Loucy (cell line): ENCODE data around the gene TBC1D8.

Source experiments
- H2AFZ ChIP-seq: fragments of 200-600 bp; sonication (generic); 2 replicates; pipeline ENCODE4 v1.6.0; 2016; ENCODE audit warnings: antibody characterized with exemption, mild to moderate bottlenecking, low read length, moderate library complexity
- H3F3A ChIP-seq: fragments of 200-600 bp; 2 replicates; pipeline ENCODE4 v1.6.0; 2016; ENCODE audit warnings: antibody characterized with exemption, low read depth, mild to moderate bottlenecking
- H3K27me3 ChIP-seq: fragments of 200-600 bp; sonication (generic); 2 replicates; pipeline ENCODE4 v1.6.1; 2014; ENCODE audit warnings: low read length, mild to moderate bottlenecking; ENCODE audit not compliant: insufficient read depth, poor library complexity, severe bottlenecking
- H3K36me3 ChIP-seq: fragments of 200-600 bp; sonication (generic); 2 replicates; pipeline ENCODE4 v1.6.1; 2016; ENCODE audit warnings: low read length; ENCODE audit not compliant: insufficient read depth
- H3K4me1 ChIP-seq: fragments of 200-600 bp; sonication (generic); 2 replicates; pipeline ENCODE4 v1.5.1; 2014; ENCODE audit warnings: low read length, mild to moderate bottlenecking; ENCODE audit not compliant: insufficient read depth, poor library complexity, severe bottlenecking
- H3K4me2 ChIP-seq: fragments of 200-600 bp; sonication (generic); 2 replicates; pipeline ENCODE4 v1.6.0; 2014; ENCODE audit warnings: antibody characterized with exemption, low read length, low read depth, mild to moderate bottlenecking; ENCODE audit not compliant: poor library complexity, severe bottlenecking
- H3K4me3 ChIP-seq: fragments of 200-600 bp; sonication (generic); 2 replicates; pipeline ENCODE4 v1.5.1; 2014; ENCODE audit warnings: low read length, mild to moderate bottlenecking, mixed read lengths; ENCODE audit not compliant: poor library complexity, severe bottlenecking
- H3K79me2 ChIP-seq: fragments of 200-600 bp; sonication (generic); 2 replicates; pipeline ENCODE4 v1.6.1; 2014; ENCODE audit warnings: low read length; ENCODE audit not compliant: insufficient read depth
- H3K9ac ChIP-seq: fragments of 200-600 bp; sonication (generic); 2 replicates; pipeline ENCODE4 v1.6.0; 2014; ENCODE audit warnings: mild to moderate bottlenecking, low read depth, low read length, moderate library complexity; ENCODE audit not compliant: poor library complexity, severe bottlenecking
- H3K9me2 ChIP-seq: fragments of 200-600 bp; sonication (generic); replicated peaks from 2 replicates; pipeline ENCODE4 v1.6.1; 2016; ENCODE audit warnings: low read depth, low read length, mixed read lengths
- H3K9me3 ChIP-seq: fragments of 200-600 bp; sonication (generic); 2 replicates; pipeline ENCODE4 v1.6.1; 2014; ENCODE audit warnings: mild to moderate bottlenecking, antibody characterized with exemption, low read length, low read depth; ENCODE audit not compliant: insufficient read depth
- H4K20me1 ChIP-seq: fragments of 200-600 bp; sonication (generic); 2 replicates; pipeline ENCODE4 v1.6.0; 2014; ENCODE audit warnings: antibody characterized with exemption, low read length, mild to moderate bottlenecking; ENCODE audit not compliant: insufficient read depth, poor library complexity, severe bottlenecking
- EZH2phosphoT487 ChIP-seq: fragments of 200-600 bp; IDR thresholded peaks from 2 replicates; pipeline ENCODE4 v1.6.1; 2018; ENCODE audit warnings: antibody characterized with exemption, mild to moderate bottlenecking, moderate library complexity, borderline replicate concordance
- TF ChIP-seq, protein P1 (sequence below): fragments of 200-600 bp; sonication (generic); conservative IDR thresholded peaks from 2 replicates; pipeline ENCODE4 v1.5.1; 2014; ENCODE audit warnings: mild to moderate bottlenecking, antibody characterized with exemption, low read length

The TBC1D8 gene

DNA sequence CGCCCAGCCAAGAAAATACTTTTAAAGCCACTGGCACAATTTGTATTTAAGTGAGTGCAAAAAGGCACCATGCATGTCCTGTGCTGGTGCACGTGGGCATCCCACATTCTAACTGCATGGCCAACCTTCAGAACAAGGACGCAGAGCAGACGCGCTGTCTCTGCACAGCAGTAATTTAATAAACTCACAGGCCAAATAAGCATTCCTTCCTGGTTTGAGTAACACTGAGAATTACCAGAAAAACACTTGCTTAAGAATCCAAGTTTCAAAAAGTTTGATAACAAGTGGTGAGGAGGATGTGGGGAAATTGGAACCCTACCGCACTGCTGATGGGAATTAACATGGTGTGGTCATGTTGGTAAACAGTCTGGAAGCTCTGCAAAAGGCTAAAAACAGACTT, 110.4 kb downstream of the TBC1D8 start:
- H3K36me3 ChIP-seq: no peaks in the 10 kb centered on the region
- H2AFZ ChIP-seq: no peak overlapping the region
- no peaks in the 10 kb centered on the region for H3K79me2 ChIP-seq
- no peak overlapping the region for H3K4me2 ChIP-seq
- no peak for TF ChIP-seq EZH2phosphoT487
- TF ChIP-seq, protein P1, sequence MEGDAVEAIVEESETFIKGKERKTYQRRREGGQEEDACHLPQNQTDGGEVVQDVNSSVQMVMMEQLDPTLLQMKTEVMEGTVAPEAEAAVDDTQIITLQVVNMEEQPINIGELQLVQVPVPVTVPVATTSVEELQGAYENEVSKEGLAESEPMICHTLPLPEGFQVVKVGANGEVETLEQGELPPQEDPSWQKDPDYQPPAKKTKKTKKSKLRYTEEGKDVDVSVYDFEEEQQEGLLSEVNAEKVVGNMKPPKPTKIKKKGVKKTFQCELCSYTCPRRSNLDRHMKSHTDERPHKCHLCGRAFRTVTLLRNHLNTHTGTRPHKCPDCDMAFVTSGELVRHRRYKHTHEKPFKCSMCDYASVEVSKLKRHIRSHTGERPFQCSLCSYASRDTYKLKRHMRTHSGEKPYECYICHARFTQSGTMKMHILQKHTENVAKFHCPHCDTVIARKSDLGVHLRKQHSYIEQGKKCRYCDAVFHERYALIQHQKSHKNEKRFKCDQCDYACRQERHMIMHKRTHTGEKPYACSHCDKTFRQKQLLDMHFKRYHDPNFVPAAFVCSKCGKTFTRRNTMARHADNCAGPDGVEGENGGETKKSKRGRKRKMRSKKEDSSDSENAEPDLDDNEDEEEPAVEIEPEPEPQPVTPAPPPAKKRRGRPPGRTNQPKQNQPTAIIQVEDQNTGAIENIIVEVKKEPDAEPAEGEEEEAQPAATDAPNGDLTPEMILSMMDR: no peak
- no peak overlapping the region for H3K4me3 ChIP-seq
- H3K4me1 ChIP-seq: no peaks in the 10 kb centered on the region
- H3K9me2 ChIP-seq: no peaks in the 10 kb centered on the region
- H3K27me3 ChIP-seq: no peaks in the 10 kb centered on the region
- H4K20me1 ChIP-seq: no peaks in the 10 kb centered on the region
- H3F3A ChIP-seq: no peaks in the 10 kb centered on the region
- H3K9ac ChIP-seq: no peak overlapping the region
- H3K9me3 ChIP-seq: no peaks in the 10 kb centered on the region

DNA sequence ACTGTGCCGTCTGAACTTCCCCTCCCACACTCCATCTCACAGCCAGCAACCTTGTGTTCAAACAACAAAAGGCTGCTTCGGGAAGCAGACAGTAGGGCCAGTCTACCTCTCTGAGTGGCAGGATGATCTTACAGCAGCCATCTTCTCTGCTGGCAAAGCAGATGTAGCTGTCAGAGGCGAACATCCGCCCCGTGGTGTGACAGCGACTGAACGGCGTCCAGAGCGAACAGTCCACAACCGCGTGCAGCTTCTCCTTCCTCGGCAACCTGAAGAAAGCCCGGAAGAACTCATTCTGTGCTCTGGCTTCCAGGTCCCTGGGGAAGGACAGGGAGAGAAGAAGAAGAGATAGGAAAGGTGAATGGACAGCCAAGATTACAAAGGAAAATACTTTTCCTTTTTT, 111.1 kb downstream of the TBC1D8 start:
- Histone ChIP-seq H3K4me2 (no peak overlapping the region), H3F3A (no peaks in the 10 kb centered on the region), H3K9me2 (no peaks in the 10 kb centered on the region), H4K20me1 (no peaks in the 10 kb centered on the region), H3K9ac (no peak overlapping the region), H3K27me3 (no peaks in the 10 kb centered on the region), H3K9me3 (no peaks in the 10 kb centered on the region), H3K4me1 (no peaks in the 10 kb centered on the region), H3K4me3 (no peak overlapping the region), H3K36me3 (no peaks in the 10 kb centered on the region), H2AFZ (no peak overlapping the region), H3K79me2 (no peaks in the 10 kb centered on the region)
- TF ChIP-seq, protein P1: no peak

DNA sequence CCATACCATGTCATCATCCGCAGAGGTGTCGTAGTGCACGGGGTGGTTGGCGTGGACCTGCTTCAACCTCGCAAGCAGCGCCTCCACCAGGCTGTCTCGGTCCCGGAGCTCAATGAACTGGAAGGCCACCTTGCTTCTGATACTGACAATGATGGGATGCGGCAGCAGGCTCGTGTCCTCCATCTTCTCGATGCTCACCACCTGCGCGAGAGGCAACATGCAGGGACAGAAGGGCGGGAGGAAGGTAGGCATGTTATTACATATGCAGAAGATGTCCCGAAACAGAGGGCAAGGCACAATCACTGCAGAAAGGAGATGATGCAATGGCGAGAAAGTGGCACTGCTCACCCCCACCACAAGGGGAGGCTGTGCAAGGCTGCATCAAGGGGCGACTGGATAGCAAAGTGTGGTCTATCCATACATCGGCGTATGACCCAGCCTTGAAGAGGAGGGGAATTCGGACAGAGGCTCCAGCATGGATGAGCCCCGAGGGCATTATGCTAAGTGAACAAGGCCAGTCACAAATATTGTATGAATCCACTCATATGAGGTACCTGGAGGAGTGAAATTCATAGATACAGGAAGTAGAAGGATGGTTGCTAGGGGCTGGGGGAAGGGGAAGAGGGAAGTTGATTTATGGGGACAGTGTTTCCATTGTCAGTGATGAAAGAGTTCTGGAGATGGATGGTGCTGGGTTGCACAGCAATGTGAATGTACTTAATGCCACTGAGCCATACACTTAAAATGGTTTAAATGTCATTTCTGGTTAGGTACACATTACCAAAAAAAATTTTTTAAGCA, 112.5 kb downstream of the TBC1D8 start:
- H3K27me3 ChIP-seq: no peaks in the 10 kb centered on the region
- H4K20me1 ChIP-seq: no peaks in the 10 kb centered on the region
- H3K4me1 ChIP-seq: no peaks in the 10 kb centered on the region
- TF ChIP-seq, protein P1: peak; percentile 66
- TF ChIP-seq EZH2phosphoT487: no peak
- H3K9ac ChIP-seq: no peak overlapping the region
- H3K9me3 ChIP-seq: no peaks in the 10 kb centered on the region
- no peaks in the 10 kb centered on the region for H3K9me2 ChIP-seq
- H3K36me3 ChIP-seq: no peaks in the 10 kb centered on the region
- H3K4me3 ChIP-seq: no peak overlapping the region
- no peak overlapping the region for H3K4me2 ChIP-seq
- no peaks in the 10 kb centered on the region for H3F3A ChIP-seq
- H3K79me2 ChIP-seq: no peaks in the 10 kb centered on the region
- no peak overlapping the region for H2AFZ ChIP-seq
